GM12873 (cell line): ENCODE measurements around the gene U2SURP.

Source experiments
- TF ChIP-seq, protein P1 (sequence below): IDR thresholded peaks from 2 replicates; pipeline ENCODE4 v1.5.1; 2012; ENCODE audit warnings: low read depth, mild to moderate bottlenecking, moderate library complexity, low read length, control low read depth; ENCODE audit not compliant: insufficient read depth; ENCODE audit errors: missing control alignments

U2SURP gene

DNA sequence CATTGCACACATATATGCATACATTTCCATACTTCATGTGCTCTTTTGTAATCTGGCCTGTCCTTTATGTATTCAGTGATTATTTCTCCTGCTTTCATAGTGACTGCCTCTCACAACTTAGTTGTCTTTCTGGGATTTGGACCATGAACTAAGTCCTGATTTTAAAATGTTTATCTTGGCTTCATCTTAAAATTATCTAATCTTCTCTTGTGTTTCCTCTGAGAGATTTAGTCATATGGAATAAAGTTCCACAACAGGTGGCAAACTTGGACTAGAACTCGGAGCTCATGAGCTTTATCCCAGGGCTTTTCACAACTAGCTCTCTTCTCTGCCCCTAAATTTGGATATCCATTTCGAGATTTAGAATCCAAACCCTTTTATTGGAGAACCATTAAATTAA, 44.3 kb downstream of the U2SURP start:
- TF ChIP-seq, protein P1, sequence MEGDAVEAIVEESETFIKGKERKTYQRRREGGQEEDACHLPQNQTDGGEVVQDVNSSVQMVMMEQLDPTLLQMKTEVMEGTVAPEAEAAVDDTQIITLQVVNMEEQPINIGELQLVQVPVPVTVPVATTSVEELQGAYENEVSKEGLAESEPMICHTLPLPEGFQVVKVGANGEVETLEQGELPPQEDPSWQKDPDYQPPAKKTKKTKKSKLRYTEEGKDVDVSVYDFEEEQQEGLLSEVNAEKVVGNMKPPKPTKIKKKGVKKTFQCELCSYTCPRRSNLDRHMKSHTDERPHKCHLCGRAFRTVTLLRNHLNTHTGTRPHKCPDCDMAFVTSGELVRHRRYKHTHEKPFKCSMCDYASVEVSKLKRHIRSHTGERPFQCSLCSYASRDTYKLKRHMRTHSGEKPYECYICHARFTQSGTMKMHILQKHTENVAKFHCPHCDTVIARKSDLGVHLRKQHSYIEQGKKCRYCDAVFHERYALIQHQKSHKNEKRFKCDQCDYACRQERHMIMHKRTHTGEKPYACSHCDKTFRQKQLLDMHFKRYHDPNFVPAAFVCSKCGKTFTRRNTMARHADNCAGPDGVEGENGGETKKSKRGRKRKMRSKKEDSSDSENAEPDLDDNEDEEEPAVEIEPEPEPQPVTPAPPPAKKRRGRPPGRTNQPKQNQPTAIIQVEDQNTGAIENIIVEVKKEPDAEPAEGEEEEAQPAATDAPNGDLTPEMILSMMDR = no peak

DNA sequence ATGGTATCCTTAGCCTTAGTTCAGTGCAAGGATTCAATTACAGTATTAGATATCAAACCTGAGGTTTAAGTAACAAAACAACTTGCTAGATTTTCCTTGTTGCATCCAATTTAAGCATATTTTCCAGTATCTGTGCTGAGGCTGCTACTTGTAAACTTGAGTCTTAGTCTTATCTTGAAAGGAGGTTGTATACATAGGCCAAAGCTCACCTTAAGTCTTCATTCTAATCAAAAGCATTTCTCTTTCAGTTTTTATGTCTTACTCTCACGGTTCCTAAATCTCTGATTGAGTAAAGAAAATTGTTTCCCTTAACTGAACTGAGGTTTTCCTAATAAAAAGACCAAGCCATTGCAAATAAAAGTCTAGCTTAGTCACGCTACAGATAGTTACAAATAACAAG, 52.6 kb downstream of the U2SURP start:
- TF ChIP-seq, protein P1 = no peak

DNA sequence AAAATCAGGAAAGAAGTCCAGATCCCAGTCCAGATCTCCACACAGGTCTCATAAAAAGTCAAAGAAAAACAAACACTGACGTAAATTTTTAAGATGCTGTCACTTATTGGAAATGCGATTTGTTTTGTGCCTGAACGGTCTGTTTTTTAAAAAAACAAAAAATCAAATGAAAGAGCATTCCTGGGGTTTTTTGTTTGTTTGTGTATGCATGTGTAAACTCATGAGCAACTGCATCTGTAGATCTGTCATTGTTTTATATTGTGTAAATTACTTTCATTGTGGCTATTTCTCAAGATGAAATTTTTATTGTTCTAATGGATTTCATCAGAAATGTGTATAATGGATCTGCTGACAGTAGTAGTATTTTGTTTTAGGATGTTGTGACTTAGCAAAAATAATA, 55.0 kb downstream of the U2SURP start:
- TF ChIP-seq, protein P1 = no peak

DNA sequence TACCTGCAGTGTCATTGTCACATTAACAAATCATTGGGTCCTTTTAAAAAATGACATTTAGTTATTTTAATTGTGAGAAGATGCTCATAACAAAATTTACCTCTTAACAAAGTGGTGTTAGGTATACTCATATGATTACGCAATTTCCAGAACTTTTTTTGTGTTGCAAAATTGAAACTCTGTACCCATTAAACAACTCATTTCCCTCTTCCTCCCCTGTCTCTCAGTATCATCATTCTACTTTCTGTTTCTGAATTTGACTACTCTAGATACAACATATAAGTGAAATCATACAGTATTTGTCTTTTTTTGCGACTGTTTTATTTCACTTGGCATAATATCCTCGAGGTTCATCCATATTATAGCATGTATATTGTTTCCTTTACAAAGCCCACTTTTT, 59.5 kb downstream of the U2SURP start:
- TF ChIP-seq, protein P1 = no peak

DNA sequence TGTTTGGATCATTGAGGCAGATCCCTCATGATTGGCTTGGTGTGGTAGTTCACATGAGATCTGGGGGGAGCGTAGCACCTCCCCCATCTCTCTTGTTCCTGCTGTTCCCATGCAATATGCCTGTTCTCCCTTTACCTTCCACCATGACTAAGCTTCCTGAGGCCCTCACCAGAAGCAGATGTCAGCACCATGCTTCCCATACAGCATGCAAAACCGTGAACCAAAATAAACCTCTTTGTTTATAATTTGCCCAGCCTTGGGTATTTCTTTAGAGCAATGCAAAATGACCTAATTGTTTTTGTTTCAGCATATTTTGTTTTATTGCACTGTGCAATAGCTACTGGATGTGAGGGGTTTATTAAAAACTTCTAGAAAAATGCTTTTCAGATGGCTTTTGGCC, 61.6 kb downstream of the U2SURP start:
- TF ChIP-seq, protein P1 = no peak

DNA sequence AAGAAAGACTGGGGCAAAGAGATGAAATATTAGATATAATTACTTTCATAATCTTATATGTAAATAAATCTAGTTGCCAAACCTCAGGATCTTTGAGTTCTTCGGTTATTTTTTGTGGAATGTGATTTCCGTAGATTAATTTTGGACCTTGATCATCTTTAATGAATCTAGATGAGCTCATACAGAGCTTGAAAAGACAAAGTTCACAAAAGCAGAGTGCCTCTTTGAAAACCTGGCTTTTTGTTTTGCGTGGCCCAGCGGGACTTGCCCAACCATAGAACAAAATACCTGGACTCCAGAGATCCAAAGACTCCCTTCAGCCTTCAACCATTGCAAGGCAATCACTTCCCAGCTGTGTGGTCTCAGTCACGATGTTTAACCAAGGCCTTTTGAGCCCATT, 63.4 kb downstream of the U2SURP start:
- TF ChIP-seq, protein P1 = no peak

DNA sequence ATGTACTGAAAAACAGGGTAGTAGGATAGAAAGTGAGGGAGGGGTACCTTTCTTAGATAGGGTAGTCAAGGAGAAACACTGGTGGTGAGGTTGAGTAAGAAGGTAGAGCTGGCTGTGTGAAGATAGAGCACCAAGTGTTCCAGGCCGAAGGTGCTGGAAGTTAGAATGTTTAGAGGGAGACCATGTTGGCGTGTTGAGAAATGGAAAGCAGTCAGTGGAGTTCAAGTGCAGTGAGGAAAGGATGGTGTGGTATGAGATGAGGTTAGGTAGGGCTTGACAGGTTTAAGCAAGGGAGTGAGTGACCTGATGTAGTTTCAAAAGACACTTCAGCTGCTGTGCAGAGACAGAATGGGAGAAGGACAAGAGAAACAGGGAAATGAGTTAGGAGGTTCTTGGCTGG, 64.0 kb downstream of the U2SURP start:
- TF ChIP-seq, protein P1 = no peak
